Transverse colon (tissue), 4 donors: ENCODE data around the gene CCND1. TPM values are rescaled to one million over a fixed set of nuclear protein-coding genes. Genes with fewer than 3 reads are reported as not detected.

Source experiments
- DNase-seq: peaks from one replicate; pipeline ENCODE4 v3.0.0-alpha.2; 2019
- H3K27ac ChIP-seq, 4 donors: fragments of 200-600 bp; sonication (generic); 2 replicates each; pipeline ENCODE4 v1.5.1; 2016 to 2018; ENCODE audit warnings: inconsistent platforms in 4 of 4
- H3K27me3 ChIP-seq: fragments of 200-600 bp; sonication (generic); 2 replicates; pipeline ENCODE4 v1.5.1; 2017; ENCODE audit warnings: inconsistent platforms
- H3K36me3 ChIP-seq, 4 donors: fragments of 200-600 bp; sonication (generic); 2 replicates each; pipeline ENCODE4 v1.5.1; 2017 to 2019; ENCODE audit warnings: inconsistent platforms in 4 of 4
- H3K4me1 ChIP-seq, 4 donors: fragments of 200-600 bp; sonication (generic); 2 replicates each; pipeline ENCODE4 v1.5.1; 2017 to 2020; ENCODE audit warnings: inconsistent platforms in 4 of 4
- H3K4me3 ChIP-seq, 4 donors: fragments of 200-600 bp; sonication (generic); 1 replicate in 1 of 4; 2 replicates in 3 of 4; pipeline versions ENCODE4 v1.5.1 to v1.6.1; 2017 to 2019; ENCODE audit warnings: inconsistent platforms in 4 of 4
- H3K9me3 ChIP-seq, 2 donors: fragments of 200-600 bp; sonication (generic); 2 replicates each; pipeline ENCODE4 v1.5.1; 2017 to 2019; ENCODE audit warnings: inconsistent platforms in 2 of 2
- CTCF ChIP-seq, 5 experiments: fragments of 200-600 bp in 3 of 5; fragments of 450-650 bp in 2 of 5; sonication (generic) in 3 of 5; IDR thresholded peaks; 1 replicate in 2 of 5; 2 replicates in 3 of 5; pipeline ENCODE4 v1.5.1; 2016 to 2017; ENCODE audit warnings: antibody characterized with exemption in 5 of 5, inconsistent platforms in 3 of 5, mild to moderate bottlenecking in 2 of 5, moderate library complexity in 1 of 5
- EP300 ChIP-seq: sonication (generic); formaldehyde crosslinking; IDR thresholded peaks from one replicate; pipeline ENCODE4 v1.6.1; 2017; ENCODE audit warnings: antibody characterized with exemption, low read depth
- POLR2A ChIP-seq: fragments of 450-650 bp; IDR thresholded peaks from one replicate; pipeline ENCODE4 v1.6.1; 2016; ENCODE audit warnings: antibody characterized with exemption, mild to moderate bottlenecking, moderate library complexity
- POLR2AphosphoS5 ChIP-seq, 3 donors: sonication (generic); formaldehyde crosslinking; IDR thresholded peaks; one replicate each; pipeline ENCODE4 v1.6.1; 2016; ENCODE audit warnings: antibody characterized with exemption in 3 of 3
- WGBS, 2 donors: methylation state at CpG; one replicate each; pipeline ENCODE4 v1.1.5; 2018; ENCODE audit warnings: low coverage in 1 of 2; 5-methylcytosine and 5-hydroxymethylcytosine counted together
- in situ Hi-C, 4 donors: fragments of 200-750 bp; cut with MboI; loops; one replicate each; pipeline versions ENCODE4 v1.15.0 to v1.15.1; 2017; ENCODE audit warnings: low sequenced_read_pairs in 3 of 4, low pct_ligation_motif_present in 1 of 4, low pct_unique_long_range_greater_than_20kb in 1 of 4
- intact Hi-C: fragments of 100-400 bp; cut with DNase I; formaldehyde crosslinking; loops from one replicate; pipeline ENCODE4 v1.15.1; 2023; ENCODE audit warnings: low total_unique reads
- total RNA-seq, 4 donors: library from RNA; depleted of rRNA; stranded (reverse); fragments of >200 nt; gene quantifications; one replicate each; pipeline ENCODE4 v1.1.0, GENCODE V29; 2016

CCND1 gene
- total RNA-seq, 4 donors from 2014 or later = 26.4 to 78.0 (median 45.0) TPM

DNA sequence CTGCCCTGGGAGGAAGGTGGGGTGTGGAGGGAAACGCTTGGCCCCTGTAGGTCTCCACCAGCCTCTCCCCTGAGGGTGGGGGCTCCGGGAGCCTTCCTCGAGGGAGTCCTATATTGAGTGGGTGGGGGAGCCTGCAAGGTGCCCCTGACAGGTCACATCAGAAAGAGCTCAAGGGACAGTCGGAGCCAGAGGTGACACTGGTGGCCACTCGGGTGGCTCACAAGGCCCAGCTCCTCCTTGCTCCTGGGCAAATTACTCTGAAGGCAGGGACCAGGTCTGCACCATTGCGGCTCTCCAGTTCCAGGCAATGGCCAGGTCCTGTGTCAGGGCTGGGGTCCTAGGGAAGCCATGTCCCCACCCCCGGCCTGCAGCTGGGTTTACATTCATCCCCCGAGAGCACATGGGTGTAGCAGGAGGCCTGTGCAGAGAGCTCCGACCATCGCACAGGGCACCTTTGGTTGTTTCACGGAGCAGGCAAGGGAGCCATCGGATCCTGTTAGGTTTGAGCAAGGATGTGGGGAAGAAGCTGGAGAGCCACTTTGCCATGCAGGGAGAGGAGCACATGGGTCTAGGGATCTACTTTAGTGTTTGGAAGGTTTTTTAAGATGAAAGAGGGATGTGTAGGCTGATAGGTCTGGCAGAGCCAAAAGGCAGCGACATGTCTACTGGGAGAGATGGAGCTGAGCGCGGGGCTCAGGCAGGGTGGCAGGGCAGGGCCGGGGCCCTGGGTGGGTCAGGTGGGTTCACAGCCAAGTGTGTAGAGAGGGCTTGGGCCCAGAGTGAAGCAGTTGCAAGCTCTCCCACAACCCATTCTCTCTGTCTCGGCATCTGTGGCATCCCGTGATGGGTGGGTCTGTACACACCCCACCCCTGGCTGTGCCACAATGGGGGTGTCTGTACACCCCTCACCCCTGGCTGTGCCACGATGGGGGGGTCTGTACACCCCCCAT lies 14.8 kb downstream of the CCND1 start:
- no peaks in the 10 kb centered on the region for H3K9me3 ChIP-seq
- H3K27me3 ChIP-seq = no peaks in the 10 kb centered on the region
- H3K4me1 ChIP-seq = peaks cover 0 to 5% (median 0%) of the 10 kb centered on the region in 4 donors
- intact Hi-C loops (no loop called here), in situ Hi-C loops (loop anchor here in 2 of 4 donors (10.0 to 25.0 kb wide), 2 partner anchors 531 to 543 kb away; no protein-coding TSS in a partner anchor)
- no peak for TF ChIP-seq POLR2AphosphoS5 (IDR thresholded peaks at IDR 0.05)
- no peak for TF ChIP-seq POLR2A
- TF ChIP-seq CTCF (IDR thresholded peaks at IDR 0.05) = no peak
- TF ChIP-seq EP300 = no peak
- no peaks in the 10 kb centered on the region for H3K36me3 ChIP-seq
- DNase-seq = no peak
- no peak overlapping the region for H3K27ac ChIP-seq
- WGBS, 2 donors = 86% methylated on average over 17 of the region's 19 CpGs; no CpG with 5 or more reads in 1 of the 2 donors
- no peak overlapping the region for H3K4me3 ChIP-seq

DNA sequence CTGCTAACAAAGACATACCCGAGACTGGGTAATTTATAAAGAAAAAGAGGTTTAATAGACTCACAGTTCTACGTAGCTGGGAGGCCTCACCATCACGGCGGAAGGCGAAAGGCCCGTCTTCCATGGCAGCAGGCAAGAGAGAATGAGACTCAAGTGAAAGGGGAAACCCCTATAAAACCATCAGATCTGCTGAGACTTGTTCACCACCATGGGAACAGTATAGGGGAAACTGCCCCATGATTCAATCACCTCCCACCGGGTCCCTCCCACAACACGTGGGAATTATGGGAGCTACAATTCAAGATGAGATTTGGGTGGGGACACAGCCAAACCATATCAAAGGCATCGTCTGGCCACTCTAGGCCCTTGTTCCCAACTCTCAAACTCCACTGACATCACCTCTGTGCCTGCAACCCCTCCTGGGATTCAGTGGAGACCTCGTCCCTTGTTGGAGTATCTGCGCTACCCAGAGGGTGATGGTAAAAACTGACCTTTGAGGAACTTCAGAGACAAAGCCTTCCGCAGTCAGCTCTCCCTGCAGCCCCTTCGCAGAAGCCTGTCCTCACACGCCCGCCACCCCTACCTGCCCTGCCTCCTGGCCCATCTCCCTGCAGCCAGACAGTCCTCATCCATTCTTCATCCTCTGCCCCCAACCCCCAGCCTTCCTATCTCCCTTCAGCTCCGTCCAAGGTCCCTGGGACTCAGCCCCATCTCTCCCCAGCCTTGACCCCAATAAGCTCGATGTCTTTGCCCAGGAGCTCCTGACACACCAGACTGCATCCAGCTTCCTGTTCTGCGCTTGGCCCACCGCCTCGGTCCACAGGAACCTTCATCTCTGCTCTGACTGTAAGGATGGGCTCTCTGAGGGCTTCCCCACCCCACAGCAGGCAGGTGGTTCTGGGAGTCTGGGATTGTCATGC lies 15.8 kb downstream of the CCND1 start:
- H3K36me3 ChIP-seq = no peaks in the 10 kb centered on the region
- in situ Hi-C loops = loop anchor here in 2 of 4 donors (10.0 to 25.0 kb wide), 2 partner anchors 532 to 544 kb away; no protein-coding TSS in a partner anchor
- H3K27ac ChIP-seq = no peak overlapping the region
- DNase-seq = no peak
- 84 to 88% methylated on average over 11 to 20 of the region's 20 CpGs for WGBS, 2 donors
- no peaks in the 10 kb centered on the region for H3K27me3 ChIP-seq
- H3K9me3 ChIP-seq = no peaks in the 10 kb centered on the region
- TF ChIP-seq POLR2AphosphoS5 (IDR thresholded peaks at IDR 0.05) = no peak
- TF ChIP-seq EP300 = no peak
- no peak for TF ChIP-seq POLR2A
- TF ChIP-seq CTCF (IDR thresholded peaks at IDR 0.05) = no peak
- intact Hi-C loops = no loop called here
- H3K4me3 ChIP-seq = no peak overlapping the region
- peaks cover 0 to 5% (median 0%) of the 10 kb centered on the region in 4 donors for H3K4me1 ChIP-seq

GRCh38 chr11:69657456-69657910 lies 16.5 kb downstream of the CCND1 start:
- TF ChIP-seq POLR2AphosphoS5 (IDR thresholded peaks at IDR 0.05) = no peak
- TF ChIP-seq EP300 = no peak
- no peak for TF ChIP-seq POLR2A
- no peak for TF ChIP-seq CTCF (IDR thresholded peaks at IDR 0.05)
- H3K4me1 ChIP-seq = peaks cover 0 to 5% (median 0%) of the 10 kb centered on the region in 4 donors
- H3K4me3 ChIP-seq = no peak overlapping the region
- no peak for DNase-seq
- H3K36me3 ChIP-seq = no peaks in the 10 kb centered on the region
- H3K9me3 ChIP-seq = no peaks in the 10 kb centered on the region
- H3K27ac ChIP-seq = no peak overlapping the region
- 78% methylated on average over 14 of the region's 14 CpGs; no CpG with 5 or more reads in 1 of the 2 donors for WGBS, 2 donors
- H3K27me3 ChIP-seq = no peaks in the 10 kb centered on the region
- in situ Hi-C loops (loop anchor here in 2 of 4 donors (10.0 to 25.0 kb wide), 2 partner anchors 533 to 545 kb away; no protein-coding TSS in a partner anchor), intact Hi-C loops (no loop called here)
